GM18519 (cell line): ENCODE measurements around the gene SQOR.
A peak's percentile ranks its signal among the peaks of the same experiment; 100 is the strongest.

ENCODE experiments used
- ATAC-seq: cut with Tn5 transposase; IDR thresholded peaks from one replicate; pipeline ENCODE4 v1.9.1; 2021; ENCODE audit warnings: mild to moderate bottlenecking, moderate library complexity; ENCODE audit not compliant: unreplicated experiment, low FRiP score

SQOR gene

DNA sequence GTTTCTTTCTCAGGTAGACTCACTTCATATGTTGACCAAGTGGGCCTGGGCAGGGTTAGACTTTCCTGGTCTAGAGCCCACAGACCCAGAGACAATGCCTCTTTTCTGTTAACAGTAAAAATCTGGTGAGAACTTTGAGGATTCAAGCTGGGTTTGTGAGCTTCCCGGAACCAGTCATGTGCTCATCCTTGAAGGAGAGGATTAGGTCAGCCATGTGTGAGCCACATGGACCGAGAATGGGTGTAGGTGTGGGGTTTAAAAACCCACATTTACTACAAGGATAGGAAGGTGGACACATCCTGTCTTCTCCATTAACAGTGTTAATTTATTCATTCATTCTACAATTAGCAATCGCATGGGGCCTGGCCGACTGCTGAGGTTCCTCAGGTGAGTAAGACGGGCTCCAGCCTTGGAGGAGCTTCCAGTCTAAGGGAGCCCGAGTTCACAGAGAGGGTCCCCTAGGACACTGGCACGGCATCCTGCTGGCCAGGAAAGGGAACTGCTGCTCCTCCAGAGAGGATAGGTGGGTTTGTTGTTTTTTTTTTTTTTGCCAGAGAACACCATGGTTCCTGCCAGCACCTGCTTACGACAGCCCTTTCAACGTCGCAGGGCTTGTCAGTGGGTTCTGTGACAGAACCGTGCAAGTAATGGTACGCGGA lies 69.0 kb downstream of the SQOR start:
- no peak for ATAC-seq

- no peak for ATAC-seq
Observed at GRCh38 chr15:45704329-45705249, 69.8 kb downstream of the SQOR start.

- ATAC-seq: peak; percentile 68
Observed at GRCh38 chr15:45705510-45706473, 71.0 kb downstream of the SQOR start.

- no peak for ATAC-seq
Observed at GRCh38 chr15:45710657-45711056, 75.8 kb downstream of the SQOR start.

DNA sequence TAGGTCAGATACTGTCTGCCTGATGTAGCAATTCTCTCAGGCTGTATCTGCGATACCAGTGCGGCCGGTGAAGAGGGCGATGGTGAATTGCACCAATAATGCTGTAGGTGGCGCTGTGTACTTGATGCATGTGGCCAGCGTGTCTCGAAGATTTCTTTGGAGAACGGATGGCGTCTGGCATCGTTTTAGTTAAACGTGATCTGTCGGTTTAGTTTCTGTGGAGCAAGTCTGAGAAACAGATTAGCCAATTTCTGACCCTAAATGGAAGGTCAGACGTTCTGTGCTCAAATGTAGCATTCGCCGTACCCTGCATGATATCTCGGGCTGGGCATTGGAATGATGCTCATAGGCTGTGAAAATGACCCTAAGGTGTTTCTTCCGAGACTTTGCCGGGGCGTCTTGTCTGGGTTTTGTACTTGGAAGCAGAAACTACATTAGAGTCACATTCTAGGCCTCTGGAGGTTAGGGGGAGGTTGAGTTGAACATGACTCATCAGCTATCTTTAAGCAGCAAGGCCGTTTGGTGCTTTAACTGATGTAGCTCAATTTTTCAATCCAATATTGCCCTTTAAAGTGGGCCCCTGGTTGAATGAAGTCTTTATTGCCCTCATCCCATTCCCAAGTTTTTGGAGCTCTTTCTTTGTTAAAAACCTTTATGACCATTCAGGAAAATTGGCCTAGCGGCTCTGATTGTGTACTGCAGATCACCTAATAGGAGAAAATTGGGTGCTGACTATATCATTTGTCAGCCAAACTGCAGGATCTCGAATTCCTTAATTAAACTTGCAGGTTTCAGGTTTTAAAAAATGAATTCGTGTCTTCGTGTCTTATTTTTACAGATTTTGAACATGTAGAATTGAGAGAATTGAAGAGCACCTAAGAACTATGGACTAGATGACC lies 80.0 kb downstream of the SQOR start:
- ATAC-seq: no peak

DNA sequence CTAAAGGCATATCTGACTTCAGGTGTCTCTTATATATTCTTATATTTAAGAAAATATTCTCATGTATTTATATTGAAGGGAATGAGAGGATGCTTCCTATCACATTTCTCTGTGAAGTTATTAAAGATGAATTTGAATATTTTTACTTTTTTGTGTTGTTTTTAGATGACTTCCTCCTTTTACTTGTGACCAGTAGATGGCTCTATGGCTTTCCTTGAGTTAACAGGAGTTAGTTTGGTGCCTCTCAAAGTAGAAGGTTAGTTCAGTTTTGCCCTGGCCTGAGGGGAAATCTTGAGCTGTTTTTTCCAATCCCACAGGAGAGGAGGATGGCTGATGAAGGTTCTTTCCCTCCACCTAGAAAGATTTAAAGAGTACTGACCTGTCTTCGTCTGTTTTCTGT lies 80.7 kb downstream of the SQOR start:
- no peak for ATAC-seq

GRCh38 chr15:45719490-45719889 lies 84.7 kb downstream of the SQOR start:
- no peak for ATAC-seq

DNA sequence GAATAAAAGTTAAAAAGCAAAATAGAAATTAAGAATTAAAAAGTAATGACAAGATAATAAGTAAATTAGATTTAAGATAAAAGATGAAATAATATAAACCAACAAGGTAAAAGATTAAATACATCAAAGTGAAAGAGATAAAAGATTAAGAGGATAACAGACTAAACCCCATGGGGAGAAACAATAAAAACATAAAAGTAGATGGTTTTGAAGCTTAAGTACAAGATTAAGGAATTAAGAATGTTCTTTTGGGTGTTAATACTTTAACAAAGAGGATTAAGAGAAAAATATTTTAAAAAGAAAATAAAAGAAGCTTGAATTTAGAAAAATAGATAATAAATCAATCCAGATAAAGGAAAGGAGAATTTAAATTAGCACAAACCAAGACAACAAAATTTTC lies 85.4 kb downstream of the SQOR start:
- ATAC-seq: no peak

DNA sequence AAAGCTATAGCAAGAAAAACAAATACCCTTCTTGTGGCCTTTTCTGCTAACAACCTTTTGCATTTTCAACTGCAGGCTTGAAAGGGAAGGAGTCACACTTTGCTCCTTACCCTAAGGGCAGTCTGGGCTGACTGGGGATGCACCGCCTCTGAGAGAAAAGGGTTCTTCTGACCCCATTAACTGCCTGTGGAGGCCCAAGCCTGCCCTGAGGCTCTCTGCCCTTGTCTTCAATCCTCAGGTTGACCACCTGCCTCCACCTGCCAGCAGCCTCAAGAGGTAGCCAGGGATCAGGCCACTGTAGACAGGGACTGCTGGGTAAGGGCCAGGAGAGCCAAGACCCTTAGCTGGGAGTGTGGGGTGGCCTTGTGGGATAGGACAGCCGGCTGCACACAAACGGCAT lies 93.8 kb downstream of the SQOR start:
- ATAC-seq: no peak

DNA sequence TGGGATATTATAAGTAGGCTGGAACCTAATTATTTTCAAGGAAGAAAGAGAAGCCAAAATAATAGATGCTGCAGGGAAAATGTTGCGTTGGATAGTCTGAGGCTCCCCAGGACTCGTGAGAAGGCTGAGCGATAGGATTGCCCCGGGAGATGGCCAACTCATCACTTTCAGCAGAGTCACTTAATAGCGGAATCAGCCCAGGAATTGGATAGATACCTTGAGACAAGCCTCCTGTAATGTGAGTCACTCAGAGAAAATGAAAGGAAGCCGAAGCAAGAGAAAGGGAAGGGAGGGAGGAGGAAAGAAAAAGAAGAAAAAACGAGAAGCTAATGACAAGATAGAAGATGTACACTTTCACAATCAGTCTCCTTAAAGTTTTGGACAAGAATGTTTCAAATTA lies 94.3 kb downstream of the SQOR start:
- no peak for ATAC-seq

DNA sequence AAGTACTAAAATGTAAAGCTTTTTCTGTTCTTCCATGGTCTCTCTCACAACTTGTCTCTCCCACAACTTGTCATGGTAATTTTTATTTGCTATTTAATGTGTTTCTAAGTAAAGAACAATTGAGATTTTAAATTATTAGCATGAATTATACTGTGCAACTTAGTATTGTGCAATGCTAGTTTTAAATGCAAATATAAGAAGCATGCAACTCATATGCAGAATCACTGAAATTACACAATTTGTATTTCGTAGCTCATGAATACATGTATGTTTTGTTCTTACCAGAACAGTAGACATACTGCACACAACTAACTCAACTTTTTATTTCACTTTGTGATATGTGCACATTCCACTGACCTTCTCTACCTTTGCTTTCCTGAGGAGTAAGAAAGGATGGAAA lies 96.5 kb downstream of the SQOR start:
- ATAC-seq: no peak

DNA sequence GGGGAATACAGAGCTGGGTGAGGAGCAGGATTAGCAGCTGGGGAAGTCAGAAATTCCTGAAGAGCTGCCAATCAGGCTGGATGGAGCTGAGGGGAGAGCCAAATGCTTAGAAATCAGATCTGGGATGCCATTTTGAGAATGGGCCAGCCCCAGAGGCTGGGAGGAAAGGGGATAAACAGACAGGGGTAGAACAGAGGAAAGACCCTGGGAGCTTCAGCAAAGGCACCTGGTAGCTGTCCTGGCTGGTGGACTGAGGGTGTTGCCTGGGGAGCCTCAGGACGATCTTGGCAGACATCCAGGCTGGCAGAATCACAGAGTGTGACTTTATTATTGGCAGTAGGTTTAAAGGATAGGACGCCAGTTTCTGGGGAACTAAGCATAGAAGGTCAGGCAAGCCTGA lies 97.8 kb downstream of the SQOR start:
- no peak for ATAC-seq

GRCh38 chr15:45734260-45734711 lies 99.5 kb downstream of the SQOR start:
- ATAC-seq: no peak
